C4-2B (cell line): Measurements from ENCODE around the gene EEPD1.

Source experiments
- CTCF ChIP-seq: fragments of 450-650 bp; conservative IDR thresholded peaks from 2 replicates; pipeline ENCODE4 v1.5.1; 2017; ENCODE audit warnings: mild to moderate bottlenecking
- ZFX ChIP-seq: fragments of 450-650 bp; IDR thresholded peaks from 2 replicates; pipeline ENCODE4 v1.6.1; 2017

- TF ChIP-seq CTCF (no peak), ZFX (no peak)
Measured at GRCh38 chr7:36119005-36119706, 33.9 kb upstream of the EEPD1 start.
